DMS153 (cell line): ENCODE measurements around the gene PXN.
A peak's percentile ranks its signal among the peaks of the same experiment; 100 is the strongest.
"Not testable (repeated sequence)": the region's sequence is repeated elsewhere in the genome, so short reads cannot be mapped to it uniquely, and the experiment has no call there.

ENCODE experiments used
- DNase-seq: peaks from one replicate; lab custom pipeline; 2025; lab: John Stamatoyannopoulos, UW

PXN gene

DNA sequence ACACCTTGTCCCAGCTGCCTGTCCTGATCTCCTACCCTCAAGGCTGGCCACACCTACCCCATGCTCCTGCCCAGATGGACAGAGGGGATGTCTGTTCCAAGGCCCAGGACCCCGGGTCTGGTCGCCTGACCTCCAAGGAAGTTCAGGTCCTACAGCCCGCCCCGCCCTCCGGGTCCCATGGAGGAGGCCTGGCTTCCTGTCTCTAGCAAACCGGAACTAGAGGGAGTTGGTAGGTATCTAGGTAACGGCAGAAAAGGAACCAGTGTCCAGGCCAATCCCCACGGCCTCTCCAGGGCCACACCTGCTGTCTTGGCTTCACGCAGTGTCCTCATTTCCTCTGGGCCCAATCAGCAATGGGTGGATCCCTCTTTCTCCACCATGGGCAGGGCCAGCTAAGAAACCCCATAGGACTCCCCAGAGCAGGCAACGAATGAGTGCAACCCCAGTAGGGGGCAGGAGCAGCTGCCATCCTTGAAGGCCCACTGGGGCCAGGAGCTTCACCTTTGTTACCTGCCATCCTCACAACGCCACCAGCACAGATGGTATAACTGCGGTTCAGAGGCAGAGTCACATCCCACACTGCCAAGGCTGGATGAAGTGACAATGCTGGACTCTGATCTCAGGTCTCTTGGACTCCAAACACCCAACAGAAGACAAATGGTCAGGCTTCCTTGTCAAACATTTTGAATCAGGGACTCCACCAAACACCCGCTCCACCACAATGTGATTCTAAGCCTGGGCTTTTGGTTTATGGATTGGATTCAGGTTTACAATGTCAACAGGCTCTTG lies 39.5 kb downstream of the PXN start:
- peak; percentile 90 for DNase-seq

DNA sequence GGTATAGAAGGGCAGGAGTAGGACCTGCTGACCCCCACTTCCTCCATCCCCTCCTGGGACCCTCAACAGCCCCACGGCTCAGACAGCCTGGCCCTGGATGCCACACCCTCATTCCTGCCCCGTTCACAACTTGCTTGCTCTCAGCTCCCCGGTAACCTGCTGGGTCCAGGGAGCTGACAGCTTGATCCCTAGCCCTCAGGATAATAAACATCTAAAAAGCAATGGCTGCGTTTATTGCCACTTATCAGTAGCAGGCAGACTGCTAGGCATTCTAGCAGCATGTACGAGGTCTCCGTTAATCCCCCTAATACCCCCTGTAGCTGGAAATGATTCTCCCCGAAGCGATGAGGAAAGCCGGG lies 40.4 kb downstream of the PXN start:
- no peak for DNase-seq

DNA sequence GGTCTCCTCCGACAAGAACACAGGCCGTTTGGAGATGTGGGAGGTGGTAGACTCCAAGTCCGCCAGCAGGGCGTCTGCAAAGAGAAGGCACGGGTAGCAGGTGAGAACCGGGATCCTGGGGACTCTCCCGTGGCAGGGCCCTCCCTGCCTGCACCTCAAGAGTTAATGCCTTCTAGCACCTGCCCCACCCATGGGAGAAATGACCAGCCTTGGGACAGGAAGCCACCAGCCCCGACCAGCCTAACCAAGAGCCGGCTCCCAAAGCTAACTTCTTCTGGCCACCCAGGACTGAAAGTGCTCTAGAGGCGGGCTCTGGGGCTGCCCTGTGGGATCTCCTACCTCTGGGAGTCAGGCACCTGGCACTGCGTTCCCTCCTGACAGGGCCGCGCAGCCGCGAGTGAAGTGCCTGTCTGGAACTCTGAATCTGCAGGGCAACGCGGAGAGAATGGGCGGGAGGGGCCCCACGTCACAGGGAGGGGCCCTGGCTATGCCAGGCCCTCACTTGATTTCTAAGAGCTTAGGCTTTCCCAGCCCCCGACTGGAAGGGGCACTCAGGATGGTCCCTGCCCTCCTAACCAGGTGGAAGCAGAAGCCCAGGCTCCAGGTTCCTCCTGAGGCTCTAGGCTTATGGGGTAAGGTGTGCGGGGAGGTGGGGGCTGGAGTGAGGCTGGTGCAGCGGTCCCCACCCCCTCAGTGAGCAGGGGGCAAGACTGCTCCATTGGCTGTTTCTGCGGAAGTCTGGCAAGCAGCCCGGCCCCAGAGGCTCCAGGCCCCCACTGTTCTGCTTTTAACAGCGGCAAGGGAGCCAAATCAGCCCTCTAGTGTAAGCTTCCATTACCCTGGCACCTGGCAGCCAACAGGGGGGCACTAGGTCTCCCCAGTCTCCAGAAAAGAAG lies 41.0 kb downstream of the PXN start:
- DNase-seq: no peak

DNA sequence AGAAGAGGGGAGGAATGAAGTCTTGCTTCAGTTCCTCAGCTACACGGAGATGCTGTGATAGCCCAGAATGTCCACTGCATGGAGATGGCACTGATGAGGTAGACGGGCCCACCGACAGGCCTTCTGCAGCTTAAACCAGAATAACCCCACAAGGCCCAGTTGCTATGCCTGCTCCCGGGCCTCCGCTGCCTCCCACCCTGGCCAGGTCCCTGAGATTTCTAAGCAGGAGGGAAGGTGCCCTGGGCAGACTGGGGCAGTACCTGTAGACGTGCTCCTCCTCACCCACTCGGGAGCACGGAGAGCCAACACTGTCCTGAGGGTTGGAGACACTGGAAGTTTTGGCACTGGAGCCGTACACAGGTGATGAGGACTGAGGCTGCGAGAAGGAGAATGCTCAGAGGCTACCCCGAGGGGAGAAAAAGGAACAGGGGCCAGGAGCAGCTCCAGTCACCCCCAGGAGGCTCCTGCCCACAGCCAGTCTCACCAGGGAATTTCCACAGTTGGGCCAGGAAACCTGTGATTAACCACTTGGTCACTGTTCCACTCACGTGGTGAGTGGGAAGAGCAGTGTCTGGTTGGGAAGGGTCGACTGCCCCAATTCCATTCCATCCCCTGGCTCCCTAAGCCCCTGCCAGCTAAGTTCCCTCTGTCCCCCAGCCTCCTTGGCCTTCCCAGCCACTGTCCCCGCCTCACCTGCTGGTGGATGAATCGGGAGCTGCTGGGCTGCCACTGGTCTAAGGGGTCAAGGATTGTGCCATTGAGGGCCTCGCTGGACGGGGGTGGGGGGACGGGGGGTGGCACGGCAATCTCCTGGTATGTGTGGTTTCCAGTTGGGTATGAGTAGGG lies 41.8 kb downstream of the PXN start:
- no peak for DNase-seq

DNA sequence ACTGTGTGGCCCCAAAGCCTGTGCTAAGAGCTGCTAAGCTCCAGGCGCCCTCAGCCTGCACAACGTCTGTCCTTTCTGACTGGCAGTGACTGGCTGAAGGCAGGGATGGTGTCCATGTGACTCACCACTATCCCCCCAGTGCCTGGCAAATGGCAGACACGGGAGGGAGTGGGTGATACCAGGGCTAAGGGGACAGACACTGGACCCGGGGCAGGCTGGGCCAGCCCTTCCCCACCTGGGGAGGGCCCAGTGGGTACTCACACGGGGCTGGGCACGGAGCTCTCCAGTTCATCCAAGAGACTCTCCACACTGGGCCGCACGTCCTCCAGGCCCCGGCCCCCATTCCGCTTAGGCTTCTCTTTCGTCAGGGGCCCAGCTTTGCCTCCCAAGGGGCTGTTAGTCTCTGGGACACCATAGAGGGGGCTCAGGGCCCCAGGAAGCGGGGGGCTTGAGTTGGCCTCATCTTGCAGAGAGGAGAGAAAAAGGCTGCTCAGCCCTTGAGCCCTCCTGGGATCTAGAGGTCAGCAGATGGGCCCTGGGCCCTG lies 43.2 kb downstream of the PXN start:
- DNase-seq: no peak

DNA sequence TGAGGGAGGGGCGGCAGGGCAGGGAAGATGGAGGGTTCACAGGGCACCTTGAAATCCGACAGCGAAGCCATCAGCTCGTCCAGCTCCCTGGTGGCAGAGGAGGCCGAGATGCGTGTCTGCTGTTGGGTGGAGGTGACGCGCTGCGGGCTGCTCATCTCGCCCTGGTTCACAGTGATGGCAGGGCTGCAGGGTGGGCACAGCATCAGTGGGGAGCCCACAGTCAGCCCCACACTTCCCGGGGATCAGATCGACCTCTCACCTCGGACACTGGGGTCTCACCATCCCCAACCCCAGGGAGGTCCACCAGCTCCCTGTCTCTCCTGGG lies 44.0 kb downstream of the PXN start:
- DNase-seq: no peak

DNA sequence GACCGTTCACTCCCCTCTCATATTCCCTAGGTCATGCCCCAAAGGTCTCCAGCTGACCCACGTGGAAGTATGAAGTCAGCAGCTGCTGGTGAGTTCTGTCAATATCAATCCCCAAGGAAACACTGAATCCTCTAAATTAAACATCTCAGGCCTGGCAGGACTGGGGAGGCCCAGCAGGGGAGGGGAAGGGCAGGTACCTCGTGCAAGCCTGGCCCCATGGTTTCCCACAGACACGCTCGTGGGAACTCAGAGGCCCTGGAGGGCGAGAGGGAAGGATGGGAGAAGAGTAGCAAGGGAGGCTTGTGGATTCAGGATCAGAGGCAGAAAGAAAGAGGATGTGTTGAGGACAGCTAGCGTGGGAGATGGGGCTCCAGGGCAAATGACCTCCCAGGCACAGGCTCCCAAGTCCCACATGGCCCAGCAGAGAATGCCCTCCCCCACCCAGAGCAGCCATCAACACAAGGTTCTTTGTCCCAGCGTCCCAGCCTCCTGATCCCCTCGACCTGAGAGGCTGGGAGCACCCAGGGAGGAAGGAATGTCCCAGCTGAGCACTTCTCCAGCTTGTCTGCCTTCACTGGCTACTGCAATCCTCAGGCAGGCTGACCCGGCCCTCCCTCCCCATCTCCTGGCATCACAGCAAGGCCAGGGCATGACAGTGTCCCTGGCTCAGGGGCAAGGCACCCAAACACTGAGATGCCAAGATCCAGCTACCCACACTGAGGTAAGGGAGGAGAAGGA lies 44.5 kb downstream of the PXN start:
- no peak for DNase-seq

DNA sequence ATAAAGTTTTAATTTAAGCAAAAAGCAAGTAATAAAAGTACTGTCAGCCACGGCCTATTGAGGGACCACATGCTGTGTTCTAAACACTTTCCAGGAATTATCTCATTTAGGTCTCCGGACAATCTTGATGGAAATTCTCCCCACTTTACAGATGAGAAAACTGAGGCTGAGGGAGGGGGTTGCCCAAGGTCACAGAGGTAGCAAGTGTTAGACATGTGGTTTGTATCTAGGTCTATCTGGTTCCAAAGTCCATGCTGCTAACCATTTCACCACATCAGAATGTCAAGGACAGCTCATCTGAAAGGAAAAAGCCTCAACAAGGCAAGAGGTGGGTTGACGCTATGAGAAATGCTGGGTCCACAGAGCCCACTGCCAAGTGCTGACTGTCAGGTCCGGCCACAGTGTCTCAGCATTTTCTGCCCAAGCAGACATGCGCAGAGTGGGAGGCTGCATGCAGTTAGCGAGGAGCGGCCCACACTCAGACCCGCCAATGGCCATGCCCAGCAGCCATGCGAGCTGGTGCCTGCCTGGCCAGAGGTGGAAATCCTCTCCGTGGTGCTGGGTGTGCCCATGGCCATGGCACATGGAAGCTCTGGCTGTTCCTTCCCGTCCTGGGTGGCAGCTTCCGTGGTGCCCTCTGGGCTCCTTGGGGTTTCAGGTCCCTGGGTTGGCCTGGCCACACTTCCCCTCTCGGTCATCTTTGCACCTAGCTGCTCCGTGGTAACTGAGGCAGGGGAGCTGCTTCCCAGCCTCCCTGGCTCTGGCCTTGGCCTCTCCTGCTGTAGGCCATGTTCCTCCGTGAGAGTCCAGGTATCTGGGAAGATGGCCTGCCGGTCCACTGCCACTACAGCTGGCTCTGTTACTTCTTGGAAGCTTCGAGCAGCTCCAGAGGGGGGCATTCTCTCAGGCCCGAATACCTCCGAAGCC lies 46.6 kb downstream of the PXN start:
- DNase-seq: no peak

DNA sequence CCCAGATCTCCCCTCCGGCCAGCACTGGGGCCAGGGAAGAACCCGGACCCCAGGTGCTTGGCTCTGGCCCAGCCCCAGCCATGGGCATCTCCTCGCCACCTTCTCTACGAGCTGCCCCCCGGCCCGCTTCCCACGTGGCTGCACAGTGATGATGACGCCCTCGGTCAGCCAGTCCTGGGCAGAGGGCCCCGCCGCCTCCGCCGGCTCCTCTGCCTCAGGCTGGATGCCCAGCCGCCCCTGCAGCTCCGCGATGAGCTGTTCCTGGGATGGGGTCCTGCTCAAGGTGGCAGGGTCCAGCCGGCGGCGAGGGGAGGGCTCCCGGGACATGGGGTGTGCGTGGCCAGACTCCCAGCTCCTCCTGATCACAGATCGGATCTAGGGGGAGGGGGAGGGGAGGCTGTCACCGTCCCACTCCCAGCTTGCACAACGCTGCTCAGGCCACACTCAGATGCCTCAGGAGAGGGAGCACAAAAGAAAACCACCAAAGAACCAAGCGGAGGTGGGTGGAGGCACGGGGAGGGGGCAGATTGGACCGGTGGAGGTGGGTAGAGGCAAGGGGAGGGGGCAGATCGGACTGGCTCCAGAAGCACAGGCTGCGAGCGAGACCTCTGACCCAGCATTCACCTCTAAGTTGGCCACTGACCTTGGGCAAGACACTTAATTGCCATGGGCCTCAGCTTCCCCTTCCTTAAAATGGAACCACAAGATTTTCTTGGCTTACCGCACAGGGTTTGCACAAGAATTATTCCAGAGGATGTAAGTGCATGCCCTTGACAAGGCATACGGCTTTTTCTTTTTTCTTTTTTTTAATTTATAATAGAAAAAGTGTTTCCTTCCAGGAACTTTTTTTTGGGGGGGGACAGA lies 48.6 kb downstream of the PXN start:
- no peak for DNase-seq

DNA sequence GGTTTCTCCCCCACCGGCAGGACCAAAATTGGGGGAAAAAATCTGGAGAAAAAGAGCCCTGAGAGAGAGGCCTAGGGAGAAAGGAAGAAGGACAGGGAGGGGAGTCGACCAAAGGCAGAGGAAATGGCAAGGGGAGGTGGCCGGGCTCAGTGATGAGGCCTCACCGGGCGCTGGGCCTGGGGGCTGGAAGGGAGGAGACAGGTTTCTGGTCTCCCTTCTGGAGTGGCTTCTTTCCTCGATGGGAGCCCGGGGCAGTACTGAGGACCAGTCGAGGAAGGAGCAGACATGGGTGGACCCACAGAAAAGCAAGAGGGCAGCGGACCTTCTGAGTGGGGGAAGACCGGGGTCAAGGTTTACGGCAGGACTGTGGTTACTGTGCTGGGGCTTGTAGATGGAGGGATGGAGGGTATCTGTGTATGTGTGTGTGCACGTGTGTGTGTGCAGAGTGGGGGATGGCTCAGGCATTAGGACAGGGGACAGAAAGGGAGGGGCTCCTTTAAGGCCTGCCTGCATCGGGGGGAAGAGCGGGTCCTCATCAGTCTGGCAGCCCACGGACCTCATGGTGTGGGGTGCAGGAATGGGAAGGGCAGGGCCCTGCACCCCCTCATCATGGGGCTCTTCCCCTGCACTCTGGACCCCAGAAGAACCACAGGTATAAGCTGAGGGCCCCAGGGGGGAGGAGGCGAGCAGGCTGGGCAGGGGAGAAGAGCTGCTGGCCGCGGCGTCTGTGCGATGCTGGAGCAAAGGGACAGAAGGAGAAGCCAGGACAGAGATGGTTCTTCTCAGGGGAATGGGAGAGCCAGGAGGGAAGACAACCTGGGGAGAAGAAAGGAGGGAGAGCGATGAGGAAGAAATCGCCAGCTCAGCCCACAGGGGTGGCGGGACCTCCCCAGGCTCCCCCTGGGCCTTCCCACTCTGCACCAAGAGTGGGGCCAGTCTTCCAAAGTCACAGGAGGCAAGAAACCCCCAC lies 49.5 kb downstream of the PXN start:
- DNase-seq: no peak

DNA sequence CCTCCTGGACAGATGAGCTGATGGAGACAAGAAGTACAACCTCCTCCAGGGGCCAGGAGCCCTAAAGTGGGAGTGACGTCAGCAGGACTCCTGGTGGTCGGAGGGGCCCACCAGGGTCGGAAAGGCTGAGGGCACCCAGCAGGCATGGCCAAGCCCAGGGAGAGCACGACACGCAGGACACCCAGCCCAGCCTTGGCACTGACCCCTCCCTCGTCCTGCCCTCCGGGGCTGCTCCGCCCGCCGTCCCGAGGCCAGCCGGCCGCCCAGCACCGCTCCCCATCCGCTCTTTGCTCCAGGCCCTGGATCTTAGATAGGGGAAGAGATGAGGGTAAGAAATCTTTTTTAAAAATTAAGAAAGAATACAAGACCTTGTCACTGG lies 50.2 kb downstream of the PXN start:
- no peak for DNase-seq

DNA sequence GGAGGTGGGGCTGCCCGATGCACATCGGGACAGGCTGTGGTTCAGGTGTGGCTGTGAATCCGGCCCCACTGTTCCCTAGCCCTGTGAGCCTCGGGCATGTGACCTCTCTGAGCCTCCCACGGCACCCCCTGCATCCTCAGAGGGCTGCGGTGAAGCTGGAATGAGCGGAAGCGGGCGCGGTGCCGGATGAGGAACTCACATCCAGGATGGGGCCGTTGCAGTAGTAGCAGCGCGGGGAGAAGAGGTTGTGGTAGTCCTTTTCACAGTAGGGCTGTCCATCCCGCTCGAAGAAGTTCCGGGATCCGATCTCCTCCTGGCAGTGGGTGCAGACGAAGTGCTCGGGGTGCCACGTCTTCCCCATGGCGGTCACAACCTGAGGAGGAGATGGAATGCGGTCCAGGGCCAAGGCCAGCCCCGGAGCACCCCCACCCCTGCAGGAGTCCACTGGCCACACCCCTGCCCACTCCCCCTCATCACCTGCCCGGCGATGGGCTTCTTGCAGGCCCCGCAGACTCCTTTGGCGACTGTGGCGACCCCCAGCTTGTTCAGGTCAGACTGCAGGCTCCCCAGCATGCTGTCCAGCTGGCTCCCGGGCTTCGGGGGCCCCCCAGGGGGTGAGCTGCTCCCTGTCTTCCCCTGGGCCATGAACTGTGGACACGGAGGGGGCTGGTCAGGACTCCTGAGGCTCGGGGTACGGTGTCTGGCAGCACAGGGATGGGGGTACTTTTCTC lies 50.7 kb downstream of the PXN start:
- DNase-seq: no peak

DNA sequence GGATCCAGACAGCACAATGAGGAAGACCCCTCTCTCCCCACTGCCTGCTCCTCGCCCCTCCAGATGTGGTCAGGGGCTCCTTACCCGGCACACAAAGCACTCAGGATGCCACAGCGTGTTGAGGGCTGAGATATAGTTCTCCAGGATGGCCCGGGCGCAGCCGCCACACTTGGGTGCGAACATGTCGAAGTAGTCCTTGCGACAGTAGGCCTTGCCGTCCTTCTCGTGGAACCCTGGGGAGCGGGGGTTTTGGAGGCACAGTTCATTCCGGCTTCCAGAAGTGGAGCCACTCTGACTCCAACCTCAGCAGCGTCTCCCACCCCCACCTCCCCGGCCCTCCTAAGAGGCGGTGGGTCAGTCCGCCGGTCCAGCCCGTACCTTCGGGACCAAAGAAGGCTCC lies 51.8 kb downstream of the PXN start:
- DNase-seq: no peak

DNA sequence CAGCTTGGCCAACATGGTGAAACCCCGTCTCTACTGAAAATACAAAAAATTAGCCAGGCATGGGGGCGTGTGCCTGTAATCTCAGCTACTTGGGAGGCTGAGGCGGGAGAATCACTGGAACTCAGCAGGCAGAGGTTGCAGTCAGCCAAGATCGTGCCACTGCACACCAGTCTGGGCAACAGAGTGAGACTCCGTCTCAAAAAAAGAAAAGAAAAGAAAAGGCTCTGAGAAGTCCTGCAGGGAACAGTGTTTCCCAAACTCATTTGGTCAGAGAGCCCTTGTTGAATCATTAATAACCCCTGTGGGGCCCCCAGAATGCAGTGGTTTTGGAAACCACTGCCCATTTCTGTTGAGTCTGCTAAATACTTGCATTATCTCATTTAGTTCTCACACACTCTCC lies 52.3 kb downstream of the PXN start:
- DNase-seq: not testable (repeated sequence)

DNA sequence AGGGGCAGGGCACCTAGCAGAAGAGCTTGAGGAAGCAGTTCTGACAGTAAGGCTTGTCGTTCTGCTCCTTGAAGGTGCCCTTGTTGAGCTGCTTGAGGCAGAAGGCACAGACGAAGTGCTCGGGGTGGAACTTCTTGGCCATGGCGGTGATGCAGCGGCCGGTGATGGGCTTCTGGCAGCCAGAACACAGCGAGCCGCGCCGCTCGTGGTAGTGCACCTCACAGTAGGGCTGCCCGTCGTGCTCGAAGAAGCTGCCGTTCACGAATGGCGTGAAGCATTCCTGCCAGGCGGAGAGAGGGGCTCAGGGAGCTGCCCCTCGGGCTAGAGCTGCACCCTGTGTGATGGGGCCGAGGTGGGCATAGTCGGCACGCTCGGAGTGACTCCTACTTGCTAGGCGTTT lies 53.2 kb downstream of the PXN start:
- no peak for DNase-seq

DNA sequence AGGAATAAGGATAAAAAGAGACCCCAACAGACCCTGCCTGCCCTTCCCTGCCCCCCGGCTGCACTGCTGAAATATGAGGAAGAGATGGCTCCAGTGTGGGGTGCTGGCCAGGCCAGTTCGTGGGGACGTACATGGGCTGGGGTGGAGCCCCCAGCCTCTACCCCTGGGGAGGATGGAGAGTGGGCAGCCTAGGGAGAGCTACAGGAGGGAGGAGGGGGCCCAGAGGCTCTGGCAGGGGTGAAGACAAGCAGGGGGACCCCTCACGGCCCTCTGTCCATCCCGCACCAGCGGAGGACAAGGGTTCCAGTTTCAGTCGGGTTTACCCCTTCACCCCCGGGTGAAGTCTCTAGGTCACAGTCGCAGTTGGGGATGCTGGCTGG lies 53.6 kb downstream of the PXN start:
- DNase-seq: no peak

DNA sequence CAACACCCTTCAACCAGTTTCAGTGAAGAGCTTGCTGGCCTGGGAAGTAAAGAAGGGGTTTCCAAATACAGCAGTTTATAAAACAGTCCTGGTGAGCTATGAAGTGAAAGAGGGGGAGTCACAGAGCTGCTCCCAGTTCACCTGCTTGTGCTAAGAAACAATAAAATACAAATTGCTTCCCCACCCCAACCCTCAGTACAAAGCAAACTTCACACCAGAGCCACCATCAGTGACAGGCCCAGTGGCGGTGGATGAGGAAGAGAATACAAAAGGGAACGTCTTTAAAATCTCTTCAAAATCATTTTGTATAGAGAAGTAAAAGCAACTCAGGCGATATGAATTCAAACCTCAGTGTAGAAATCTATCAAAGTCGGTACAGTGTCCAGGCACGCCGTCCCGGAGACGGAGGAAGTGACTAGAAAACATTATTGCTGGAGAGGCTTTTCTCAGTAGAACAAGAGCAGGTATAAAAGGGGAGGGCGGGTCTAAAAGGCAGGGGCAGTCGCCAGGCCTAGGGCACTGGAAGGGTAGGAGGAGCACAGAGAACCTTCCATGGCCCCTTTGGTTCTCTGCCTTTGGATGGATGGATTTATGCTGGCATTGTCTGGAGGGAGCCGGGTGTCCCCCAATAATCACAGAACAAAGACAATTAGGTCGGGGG lies 54.2 kb downstream of the PXN start:
- no peak for DNase-seq
